Measurements from ENCODE around the gene ADRA2B. TPM values are rescaled to one million over a fixed set of nuclear protein-coding genes. Genes with fewer than 3 reads are reported as not detected.
"Not testable (repeated sequence)": the region's sequence is repeated elsewhere in the genome, so short reads cannot be mapped to it uniquely, and the experiment has no call there.

Gene ADRA2B
- total RNA-seq, 4 donors from 2014 or later = 0.27 to 0.32 TPM; not detected in 2

DNA sequence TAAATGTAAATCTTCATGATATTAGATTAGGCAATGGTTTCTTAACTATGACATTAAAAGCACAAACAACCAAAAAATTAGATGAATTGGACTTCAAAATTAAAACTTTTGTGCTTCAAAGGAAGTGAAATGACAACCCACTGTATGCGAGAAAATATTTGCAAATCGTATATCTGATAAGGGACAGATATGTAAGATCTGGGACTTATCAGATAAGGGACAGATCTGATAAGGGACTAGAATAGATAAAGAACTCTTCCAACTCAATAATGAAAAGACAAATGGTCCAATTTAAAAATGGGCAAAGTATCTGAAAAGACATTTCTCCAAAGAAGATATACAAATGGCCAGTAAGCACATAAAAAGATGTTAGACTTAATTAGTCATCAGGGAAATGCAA lies 29.2 kb downstream of the ADRA2B start:
- H3K9me3 ChIP-seq = no peaks in the 10 kb centered on the region
- no peak overlapping the region for H3K27ac ChIP-seq
- TF ChIP-seq EP300 (IDR thresholded peaks at IDR 0.05; ENCODE audit: low read depth) (no peak), POLR2A (IDR thresholded peaks at IDR 0.05) (no peak), POLR2AphosphoS5 (IDR thresholded peaks at IDR 0.05) (no peak)
- TF ChIP-seq, protein P1, sequence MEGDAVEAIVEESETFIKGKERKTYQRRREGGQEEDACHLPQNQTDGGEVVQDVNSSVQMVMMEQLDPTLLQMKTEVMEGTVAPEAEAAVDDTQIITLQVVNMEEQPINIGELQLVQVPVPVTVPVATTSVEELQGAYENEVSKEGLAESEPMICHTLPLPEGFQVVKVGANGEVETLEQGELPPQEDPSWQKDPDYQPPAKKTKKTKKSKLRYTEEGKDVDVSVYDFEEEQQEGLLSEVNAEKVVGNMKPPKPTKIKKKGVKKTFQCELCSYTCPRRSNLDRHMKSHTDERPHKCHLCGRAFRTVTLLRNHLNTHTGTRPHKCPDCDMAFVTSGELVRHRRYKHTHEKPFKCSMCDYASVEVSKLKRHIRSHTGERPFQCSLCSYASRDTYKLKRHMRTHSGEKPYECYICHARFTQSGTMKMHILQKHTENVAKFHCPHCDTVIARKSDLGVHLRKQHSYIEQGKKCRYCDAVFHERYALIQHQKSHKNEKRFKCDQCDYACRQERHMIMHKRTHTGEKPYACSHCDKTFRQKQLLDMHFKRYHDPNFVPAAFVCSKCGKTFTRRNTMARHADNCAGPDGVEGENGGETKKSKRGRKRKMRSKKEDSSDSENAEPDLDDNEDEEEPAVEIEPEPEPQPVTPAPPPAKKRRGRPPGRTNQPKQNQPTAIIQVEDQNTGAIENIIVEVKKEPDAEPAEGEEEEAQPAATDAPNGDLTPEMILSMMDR (IDR thresholded peaks at IDR 0.05) = no peak
- intact Hi-C loops (cut with DNase I; ENCODE audit: low total_unique reads) (no loop called here), in situ Hi-C loops (cut with MboI; ENCODE audit: low pct_ligation_motif_present in 1 of 4, low pct_unique_long_range_greater_than_20kb in 1 of 4, low sequenced_read_pairs in 3 of 4) (no loop called here)
- H3K4me3 ChIP-seq = no peak overlapping the region
- H3K36me3 ChIP-seq = no peaks in the 10 kb centered on the region
- WGBS, 2 donors (ENCODE audit: low coverage in 1 of 2) = 44 to 47% methylated on average over 2 of the region's 2 CpGs
- H3K4me1 ChIP-seq = peaks cover 6 to 19% (median 8%) of the 10 kb centered on the region in 4 donors
- no peak for DNase-seq
- no peaks in the 10 kb centered on the region for H3K27me3 ChIP-seq

DNA sequence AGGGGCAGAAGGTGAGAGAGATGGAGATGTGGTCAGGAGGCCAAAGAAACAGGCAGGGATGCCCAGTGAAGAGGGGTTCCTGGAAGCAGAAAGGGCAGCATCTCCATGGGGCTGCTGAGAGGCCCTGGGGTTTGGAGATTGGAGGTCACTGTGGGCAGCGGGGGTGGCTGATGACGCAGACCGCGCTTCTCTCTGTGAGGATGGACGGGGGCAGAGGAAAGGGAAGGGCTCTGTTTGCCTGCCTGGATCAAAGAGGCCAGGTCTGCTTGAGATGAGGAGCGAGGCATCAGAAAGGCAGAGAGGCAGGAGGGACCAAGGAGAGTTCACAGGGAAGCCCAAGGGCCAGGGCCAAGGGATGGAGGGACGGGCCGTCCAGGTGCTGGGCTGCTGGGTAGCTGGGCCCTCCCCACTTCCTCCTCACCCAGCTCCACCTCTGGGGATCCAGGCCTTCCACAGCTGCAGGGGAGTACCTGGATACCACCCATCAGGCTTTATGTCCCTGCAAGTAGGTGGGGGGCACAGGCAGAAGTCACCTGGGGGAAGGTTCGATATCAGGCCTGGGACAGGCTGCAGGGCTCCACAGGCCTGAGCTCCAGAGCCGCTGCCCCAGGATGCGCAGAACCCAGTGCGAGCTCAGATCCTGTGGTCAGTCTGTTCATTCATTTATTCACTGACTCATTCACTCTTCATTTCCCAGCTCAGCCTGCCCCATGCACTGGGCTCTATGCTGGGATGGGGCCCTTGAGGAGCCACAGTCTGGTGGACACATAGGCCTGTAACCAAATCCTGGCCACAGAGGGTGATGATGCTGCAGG lies 30.6 kb downstream of the ADRA2B start:
- Histone ChIP-seq H3K27me3 (no peaks in the 10 kb centered on the region), H3K27ac (no peak overlapping the region), H3K4me1 (peaks cover 0 to 6% (median 0%) of the 10 kb centered on the region in 4 donors), H3K36me3 (no peaks in the 10 kb centered on the region), H3K4me3 (no peak overlapping the region), H3K9me3 (no peaks in the 10 kb centered on the region)
- intact Hi-C loops (cut with DNase I; ENCODE audit: low total_unique reads) = no loop called here
- 90 to 100% methylated on average over 4 to 11 of the region's 12 CpGs for WGBS, 2 donors (ENCODE audit: low coverage in 1 of 2)
- TF ChIP-seq EP300 (IDR thresholded peaks at IDR 0.05; ENCODE audit: low read depth) (no peak), POLR2A (IDR thresholded peaks at IDR 0.05) (no peak)
- TF ChIP-seq, protein P1 (IDR thresholded peaks at IDR 0.05) = no peak
- in situ Hi-C loops (cut with MboI; ENCODE audit: low pct_ligation_motif_present in 1 of 4, low pct_unique_long_range_greater_than_20kb in 1 of 4, low sequenced_read_pairs in 3 of 4) = no loop called here
- DNase-seq = no peak

DNA sequence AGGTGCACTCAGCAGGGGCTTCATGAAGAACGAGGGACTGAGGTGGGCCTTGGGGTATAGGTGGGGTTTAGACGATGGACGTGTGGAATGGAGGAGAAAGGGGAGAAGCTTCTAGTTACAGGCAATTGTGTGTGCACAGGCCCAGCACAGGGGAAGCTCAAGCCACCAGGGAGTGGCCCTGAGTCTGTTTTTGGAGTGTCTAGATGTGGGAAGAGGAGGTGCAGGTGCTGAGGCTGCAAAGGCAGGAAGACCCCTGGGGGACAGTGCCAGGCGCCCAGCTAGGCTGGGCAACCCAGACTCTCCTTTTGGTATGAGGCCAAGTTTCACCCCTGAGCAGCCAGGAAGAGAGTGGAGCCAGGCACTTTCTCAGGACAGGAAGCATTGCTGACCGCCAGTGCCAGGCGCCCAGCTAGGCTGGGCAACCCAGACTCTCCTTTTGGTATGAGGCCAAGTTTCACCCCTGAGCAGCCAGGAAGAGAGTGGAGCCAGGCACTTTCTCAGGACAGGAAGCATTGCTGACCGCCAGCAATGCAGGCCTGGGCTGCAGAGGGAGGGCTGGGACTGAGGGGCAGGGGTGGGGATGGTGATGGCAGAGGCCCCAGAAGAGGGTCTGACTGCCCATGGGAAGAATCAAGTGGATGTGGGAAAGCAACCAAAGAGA lies 31.4 kb downstream of the ADRA2B start:
- H3K27ac ChIP-seq; H3K27me3 ChIP-seq; H3K4me1 ChIP-seq; H3K4me3 ChIP-seq; H3K36me3 ChIP-seq; intact Hi-C loops (cut with DNase I; ENCODE audit: low total_unique reads); in situ Hi-C loops (cut with MboI; ENCODE audit: low pct_ligation_motif_present in 1 of 4, low pct_unique_long_range_greater_than_20kb in 1 of 4, low sequenced_read_pairs in 3 of 4); DNase-seq; H3K9me3 ChIP-seq: not testable (repeated sequence)
- 63 to 80% methylated on average over 2 to 5 of the region's 7 CpGs for WGBS, 2 donors (ENCODE audit: low coverage in 1 of 2)

DNA sequence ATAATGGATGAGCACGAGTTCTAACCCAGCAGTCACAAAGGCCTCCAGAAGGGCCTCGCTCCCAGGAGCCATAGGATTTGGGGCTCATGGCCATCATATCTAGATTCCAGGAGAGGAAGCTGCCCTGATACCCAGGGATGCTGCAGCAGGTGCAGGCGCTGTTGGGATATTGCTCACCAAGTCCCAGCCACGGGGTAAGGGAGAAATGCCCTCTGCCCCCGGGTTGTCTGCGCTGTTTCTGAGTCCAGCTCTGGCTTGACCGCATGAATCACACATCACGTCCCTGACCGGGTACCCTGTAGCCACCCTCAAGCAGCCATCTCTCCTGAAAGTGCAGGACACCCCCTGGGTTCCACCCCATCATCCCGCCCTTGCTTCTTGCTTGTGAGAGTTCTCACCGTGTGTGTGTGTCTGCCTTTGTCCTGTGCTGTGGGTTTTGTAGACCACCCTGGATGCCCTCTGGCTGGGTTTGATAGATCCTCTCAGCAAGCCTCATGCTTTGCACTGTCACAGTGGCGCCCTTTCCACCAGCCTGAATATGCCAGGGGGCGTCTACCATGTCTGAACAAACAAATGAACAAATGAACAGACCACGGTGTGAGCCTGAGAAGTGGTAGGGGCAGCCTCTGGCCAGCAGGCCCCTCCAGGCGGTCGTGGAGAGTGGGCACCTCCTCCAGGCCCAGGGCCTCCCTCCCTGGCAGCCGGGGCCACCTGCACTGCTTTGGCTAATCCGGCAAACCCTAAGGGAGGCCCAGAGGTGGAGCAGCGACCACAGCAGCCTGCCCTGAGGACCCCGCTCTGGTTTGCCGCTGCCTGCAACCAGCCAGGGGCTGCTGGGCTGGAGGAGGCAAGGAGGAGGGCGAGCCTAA lies 32.1 kb downstream of the ADRA2B start:
- Histone ChIP-seq H3K36me3 (no peaks in the 10 kb centered on the region), H3K4me3 (no peak overlapping the region), H3K27me3 (peaks cover 5% of the 10 kb centered on the region), H3K27ac (no peak overlapping the region), H3K9me3 (no peaks in the 10 kb centered on the region), H3K4me1 (no peaks in the 10 kb centered on the region)
- no peak for DNase-seq
- TF ChIP-seq POLR2AphosphoS5 (IDR thresholded peaks at IDR 0.05) (no peak), POLR2A (IDR thresholded peaks at IDR 0.05) (no peak), EP300 (IDR thresholded peaks at IDR 0.05; ENCODE audit: low read depth) (no peak)
- TF ChIP-seq, protein P1 (IDR thresholded peaks at IDR 0.05) = no peak
- WGBS, 2 donors (ENCODE audit: low coverage in 1 of 2) = 84 to 100% methylated on average over 1 to 20 of the region's 22 CpGs
- in situ Hi-C loops (cut with MboI; ENCODE audit: low pct_ligation_motif_present in 1 of 4, low pct_unique_long_range_greater_than_20kb in 1 of 4, low sequenced_read_pairs in 3 of 4) = no loop called here
- intact Hi-C loops (cut with DNase I; ENCODE audit: low total_unique reads) = no loop called here
